ENCODE data around the gene BCL11B. TPM values are rescaled to one million over a fixed set of nuclear protein-coding genes. Genes with fewer than 3 reads are reported as not detected.

BCL11B gene
- total RNA-seq, 1 donor from 2014 or later: 0.23 TPM

DNA sequence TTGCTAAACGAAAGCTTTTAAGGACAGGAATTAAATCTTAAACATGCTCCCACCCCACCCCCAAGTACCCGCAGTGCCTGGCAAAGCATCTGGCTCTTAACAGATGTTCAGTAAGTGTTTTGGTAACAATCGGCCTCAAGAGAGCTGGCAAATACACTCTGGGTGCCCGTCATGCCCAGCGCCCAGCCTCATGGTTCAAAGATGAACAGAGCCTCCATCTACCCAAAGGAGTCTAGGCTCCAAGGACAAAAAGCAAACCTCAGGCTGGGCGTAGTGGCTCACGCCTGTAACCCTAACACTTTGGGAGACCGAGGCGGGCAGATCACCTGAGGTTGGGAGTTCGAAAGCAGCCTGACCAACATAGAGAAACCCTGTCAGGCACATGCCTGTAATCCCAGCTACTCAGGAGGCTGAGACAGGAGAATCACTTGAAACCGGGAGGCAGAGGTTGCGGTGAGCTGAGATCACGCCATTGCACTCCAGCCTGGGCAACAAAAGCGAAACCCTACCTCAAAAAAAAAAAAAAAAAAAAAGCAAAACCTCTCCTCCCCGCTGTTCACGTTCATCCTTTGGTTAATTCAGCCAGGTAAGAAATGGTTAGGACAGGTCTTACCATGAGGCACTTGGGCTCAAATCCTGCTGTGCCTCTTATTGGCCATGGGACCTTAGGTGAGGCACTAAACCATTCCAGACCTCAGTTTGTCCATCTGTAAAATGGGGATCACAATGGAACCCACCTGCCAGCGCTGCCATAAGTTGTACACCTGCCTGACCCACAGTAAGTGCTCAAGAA, 151.3 kb downstream of the BCL11B start:
- H3K4me3 ChIP-seq (ENCODE audit: low read depth, low read length): no peak overlapping the region
- TF ChIP-seq CTCF (conservative IDR thresholded peaks at IDR 0.05; ENCODE audit: low read depth, low read length): no peak
- no peak for DNase-seq (ENCODE audit: low read depth)

GRCh38 chr14:99119554-99120525, 152.2 kb downstream of the BCL11B start:
- TF ChIP-seq CTCF (conservative IDR thresholded peaks at IDR 0.05; ENCODE audit: low read depth, low read length): no peak
- DNase-seq (ENCODE audit: low read depth): no peak
- H3K4me3 ChIP-seq (ENCODE audit: low read depth, low read length): no peak overlapping the region

Other genes starting within 250 kb of the BCL11B start
- 44.3 and 48.5 TPM in 2 replicates for gene SETD3, start 208.7 kb upstream of the BCL11B start, total RNA-seq
- gene CCNK, start 209.2 kb upstream of the BCL11B start, total RNA-seq: 8.4 and 11.3 TPM in 2 replicates